ENCODE data around the gene KRT27. TPM values are rescaled to one million over a fixed set of nuclear protein-coding genes. Genes with fewer than 3 reads are reported as not detected.
A peak's percentile ranks its signal among the peaks of the same experiment; 100 is the strongest.

Gene KRT27
- total RNA-seq, 2 experiments from 2014 or later, result not detected

DNA sequence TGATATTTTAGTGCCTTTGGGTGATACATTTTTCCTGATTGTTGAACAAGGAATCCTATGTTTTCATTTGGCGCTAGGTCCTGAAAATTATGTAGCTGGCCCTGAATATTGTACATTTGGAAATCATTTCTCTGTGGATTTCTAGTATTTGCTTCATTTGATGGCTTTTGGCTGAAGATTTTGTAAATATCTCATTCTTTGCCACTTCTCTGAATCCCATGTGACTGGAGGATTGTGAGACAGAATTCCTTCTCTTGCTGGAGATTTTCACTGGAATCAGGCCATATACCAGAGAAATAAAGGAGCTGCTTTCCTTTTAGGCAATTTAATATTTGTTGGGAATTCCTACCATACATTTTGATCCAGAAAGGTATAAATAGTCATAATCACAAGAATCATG, 8.8 kb upstream of the KRT27 start:
- POLR2A ChIA-PET, result no interaction called here
- H3K27ac Mint-ChIP-seq, result no peak overlapping the region
- no peaks in the 10 kb centered on the region for H3K9me3 Mint-ChIP-seq (ENCODE audit: low read depth)
- H3K36me3 Mint-ChIP-seq (ENCODE audit: low read depth), result no peaks in the 10 kb centered on the region
- CTCF ChIA-PET, result no interaction called here
- H3K4me3 Mint-ChIP-seq, result no peak overlapping the region
- DNase-seq, result no peak
- intact Hi-C loops (cut with DNase I, micrococcal nuclease), result loop anchor here (1.0 to 5.0 kb wide), 2 partner anchors 169 to 171 kb away; no protein-coding TSS in a partner anchor
- ATAC-seq, result no peak
- no peaks in the 10 kb centered on the region for H3K4me1 Mint-ChIP-seq
- H3K27me3 Mint-ChIP-seq, result peaks cover 13% of the 10 kb centered on the region

DNA sequence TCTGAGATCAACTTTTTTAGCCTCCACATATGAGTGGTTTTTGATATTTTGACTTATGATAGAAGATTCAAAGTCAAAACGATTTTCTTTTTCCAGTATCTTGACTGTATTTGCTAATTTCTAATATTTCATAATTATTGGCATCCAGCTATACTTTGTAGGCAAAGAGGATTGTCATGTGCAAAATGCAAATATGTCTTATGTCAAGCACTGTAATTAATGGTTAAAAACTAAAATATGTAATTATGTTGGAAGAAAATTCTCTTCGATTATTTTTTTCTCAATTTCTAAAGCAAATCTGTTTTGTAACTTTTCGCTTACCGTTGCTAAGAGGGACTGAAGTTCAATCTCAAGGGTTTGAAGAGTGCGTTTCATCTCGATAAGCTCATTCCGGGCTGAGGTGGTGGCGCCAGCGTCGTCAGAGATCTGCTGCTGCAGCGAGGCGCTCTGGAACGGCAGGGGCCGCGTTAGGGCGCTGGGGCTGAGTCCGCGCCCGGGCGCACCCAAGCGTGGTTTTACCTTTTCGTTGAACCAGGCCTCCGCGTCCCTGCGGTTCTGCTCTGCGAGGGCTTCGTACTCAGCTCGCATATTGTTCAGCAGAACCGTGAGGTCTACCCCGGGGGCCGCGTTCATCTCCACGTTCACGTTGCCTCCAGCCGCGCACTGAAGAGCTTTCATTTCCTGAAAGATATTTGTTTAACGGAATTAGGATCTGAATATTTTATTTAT, 3.0 kb downstream of the KRT27 start:
- CTCF ChIA-PET, result interaction anchor here (0.6 to 1.2 kb wide), 3 partner anchors 11 to 185 kb away, joined by 3 read pairs; no protein-coding TSS in a partner anchor
- Mint-ChIP-seq H3K9me3 (ENCODE audit: low read depth) (no peaks in the 10 kb centered on the region), H3K27ac (no peak overlapping the region), H3K36me3 (ENCODE audit: low read depth) (no peaks in the 10 kb centered on the region), H3K4me1 (peaks cover 2% of the 10 kb centered on the region), H3K4me3 (peak overlapping the region; percentile 50), H3K27me3 (peaks cover 52% of the 10 kb centered on the region)
- intact Hi-C loops (cut with DNase I, micrococcal nuclease), result no loop called here
- peak; percentile 61 for DNase-seq
- peak; percentile 68 for ATAC-seq
- POLR2A ChIA-PET, result interaction anchor here (0.6 kb wide), 2 partner anchors 54 to 159 kb away, joined by 3 to 7 read pairs; no protein-coding TSS in a partner anchor

DNA sequence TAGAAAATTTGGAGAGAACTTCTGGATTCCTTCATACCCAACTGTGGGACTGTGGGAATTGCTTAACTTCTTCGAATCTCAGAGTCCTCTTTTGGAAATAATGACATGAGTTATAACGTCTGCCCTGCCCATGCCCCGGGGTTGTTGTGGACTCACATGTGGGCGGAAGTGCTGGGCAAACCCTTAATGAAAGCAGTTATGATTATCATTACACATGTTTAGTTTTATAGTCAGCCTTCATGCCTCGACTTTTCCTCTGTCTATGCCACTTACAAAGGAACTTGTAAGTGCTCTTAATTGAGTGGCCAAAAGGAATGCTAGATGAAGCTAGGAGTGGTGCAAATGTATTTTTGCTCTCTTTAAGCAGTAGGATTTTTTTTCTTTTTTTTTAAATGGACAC, 3.9 kb downstream of the KRT27 start:
- ATAC-seq, result no peak
- DNase-seq, result no peak
- Mint-ChIP-seq H3K9me3 (ENCODE audit: low read depth) (no peaks in the 10 kb centered on the region), H3K27ac (no peak overlapping the region), H3K4me1 (peaks cover 2% of the 10 kb centered on the region), H3K4me3 (no peak overlapping the region), H3K36me3 (ENCODE audit: low read depth) (no peaks in the 10 kb centered on the region), H3K27me3 (peaks cover 54% of the 10 kb centered on the region)
- intact Hi-C loops (cut with DNase I, micrococcal nuclease), result no loop called here
- ChIA-PET POLR2A (no interaction called here), CTCF (no interaction called here)

DNA sequence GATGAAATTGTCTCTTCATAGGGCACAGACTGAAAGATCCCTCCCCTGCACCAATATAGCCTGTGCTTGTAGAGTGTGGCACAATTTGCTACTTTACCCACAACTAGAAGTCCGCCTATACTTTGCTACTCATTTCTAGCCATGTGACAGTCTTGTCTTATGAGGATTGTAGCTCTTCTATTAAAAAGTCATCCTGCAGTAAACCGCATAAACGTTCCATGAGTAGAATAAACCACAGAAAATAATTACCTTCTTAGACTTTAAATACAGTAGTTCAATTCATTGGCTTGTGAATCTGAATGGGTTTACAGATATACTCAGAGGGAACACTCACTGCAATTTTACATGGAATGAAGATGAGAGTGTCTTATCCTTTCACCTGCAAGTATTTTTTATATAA, 4.4 kb downstream of the KRT27 start:
- no peak for ATAC-seq
- Mint-ChIP-seq H3K4me3 (no peak overlapping the region), H3K27me3 (peaks cover 56% of the 10 kb centered on the region), H3K9me3 (ENCODE audit: low read depth) (no peaks in the 10 kb centered on the region), H3K36me3 (ENCODE audit: low read depth) (no peaks in the 10 kb centered on the region), H3K4me1 (peaks cover 2% of the 10 kb centered on the region), H3K27ac (no peak overlapping the region)
- intact Hi-C loops (cut with DNase I, micrococcal nuclease), result no loop called here
- POLR2A ChIA-PET, result no interaction called here
- CTCF ChIA-PET, result no interaction called here
- no peak for DNase-seq

DNA sequence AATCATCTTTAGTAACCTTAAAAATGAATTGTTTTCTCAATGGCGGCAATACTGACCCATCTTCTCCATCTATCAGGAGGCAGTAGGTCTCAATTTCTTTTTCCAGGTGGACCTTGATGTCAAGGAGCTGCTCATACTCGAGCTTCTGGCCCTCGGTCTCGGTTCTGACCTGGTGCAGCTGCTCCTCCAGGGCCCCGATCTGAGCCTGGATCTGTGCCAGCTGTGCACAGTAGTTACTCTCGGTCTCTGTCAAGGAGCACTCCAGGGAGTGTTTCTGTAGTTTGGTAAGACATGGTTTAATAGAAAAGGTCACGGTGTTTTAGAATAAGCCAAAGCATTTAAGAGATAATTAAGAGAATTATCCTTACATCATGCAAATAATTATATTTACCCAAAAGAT, 4.9 kb downstream of the KRT27 start:
- ChIA-PET CTCF (no interaction called here), POLR2A (interaction anchor here (0.7 kb wide), 1 partner anchor 1631 kb away, joined by 3 read pairs; no protein-coding TSS in a partner anchor)
- ATAC-seq (no peak), DNase-seq (no peak)
- Mint-ChIP-seq H3K4me1 (peaks cover 2% of the 10 kb centered on the region), H3K4me3 (no peak overlapping the region), H3K27ac (no peak overlapping the region), H3K27me3 (peaks cover 61% of the 10 kb centered on the region), H3K9me3 (ENCODE audit: low read depth) (no peaks in the 10 kb centered on the region), H3K36me3 (ENCODE audit: low read depth) (no peaks in the 10 kb centered on the region)
- intact Hi-C loops (cut with DNase I, micrococcal nuclease), result no loop called here

DNA sequence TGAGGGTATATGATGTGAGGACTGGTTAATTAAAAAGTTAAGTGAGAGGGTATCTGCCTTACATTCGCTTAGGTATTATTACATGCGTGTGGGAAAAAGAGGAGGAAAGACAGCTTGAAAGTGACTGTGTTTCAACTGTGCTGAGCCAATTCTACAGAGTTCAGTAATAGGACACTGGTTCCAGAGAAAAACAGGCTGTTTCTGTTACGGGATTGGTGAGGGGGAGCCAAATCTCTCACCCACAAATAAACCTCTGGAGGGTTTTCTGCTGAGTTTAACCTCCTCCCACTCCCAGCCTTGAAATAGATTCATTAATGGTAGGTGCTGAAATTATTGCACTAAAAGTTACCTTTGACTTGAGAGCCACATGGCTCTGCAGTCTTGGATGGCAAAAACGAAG, 6.4 kb downstream of the KRT27 start:
- Mint-ChIP-seq H3K27me3 (peaks cover 64% of the 10 kb centered on the region), H3K36me3 (ENCODE audit: low read depth) (no peaks in the 10 kb centered on the region), H3K9me3 (ENCODE audit: low read depth) (no peaks in the 10 kb centered on the region), H3K4me1 (peaks cover 2% of the 10 kb centered on the region), H3K27ac (no peak overlapping the region), H3K4me3 (no peak overlapping the region)
- intact Hi-C loops (cut with DNase I, micrococcal nuclease), result no loop called here
- DNase-seq (no peak), ATAC-seq (no peak)
- ChIA-PET CTCF (interaction anchor here (0.7 to 1.0 kb wide), 2 partner anchors 9 to 711 kb away, joined by 3 read pairs; no protein-coding TSS in a partner anchor), POLR2A (no interaction called here)

DNA sequence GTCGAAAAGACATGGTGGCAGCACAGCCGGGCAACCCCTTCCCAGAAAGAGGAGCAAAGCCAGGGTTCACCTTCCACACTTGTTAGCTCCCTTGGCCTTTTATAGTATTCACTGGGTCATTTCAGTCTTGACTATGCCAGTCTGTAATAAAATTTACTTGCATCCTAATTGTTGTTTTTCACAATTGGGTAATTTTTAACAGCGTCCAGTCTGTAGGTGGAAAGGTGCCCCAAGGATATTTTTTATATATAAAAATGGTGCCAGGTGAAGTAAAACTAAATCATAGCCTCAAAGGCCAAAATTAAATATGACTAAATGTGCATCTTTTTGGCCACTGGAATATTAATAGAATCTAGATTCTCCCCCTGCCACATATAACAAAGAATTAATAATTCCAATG, 10.2 kb downstream of the KRT27 start, which contains the start of gene KRT26:
Gene KRT26, minus strand, starts transcription at position 101 of the 400 bp plus-strand sequence. Its CDS starts 88 bp downstream, at position 13.
- DNase-seq (no peak), ATAC-seq (no peak)
- POLR2A ChIA-PET, result no interaction called here
- H3K9me3 Mint-ChIP-seq (ENCODE audit: low read depth), result no peaks in the 10 kb centered on the region
- no peaks in the 10 kb centered on the region for H3K36me3 Mint-ChIP-seq (ENCODE audit: low read depth)
- no peak within 1 kb of the TSS for H3K4me3 Mint-ChIP-seq
- H3K27me3 Mint-ChIP-seq, result peaks cover 45% of the 10 kb centered on the region
- CTCF ChIA-PET, result no interaction called here
- intact Hi-C loops (cut with DNase I, micrococcal nuclease), result no loop called here
- H3K4me1 Mint-ChIP-seq, result no peaks in the 10 kb centered on the region
- H3K27ac Mint-ChIP-seq, result no peak within 1 kb of the TSS

DNA sequence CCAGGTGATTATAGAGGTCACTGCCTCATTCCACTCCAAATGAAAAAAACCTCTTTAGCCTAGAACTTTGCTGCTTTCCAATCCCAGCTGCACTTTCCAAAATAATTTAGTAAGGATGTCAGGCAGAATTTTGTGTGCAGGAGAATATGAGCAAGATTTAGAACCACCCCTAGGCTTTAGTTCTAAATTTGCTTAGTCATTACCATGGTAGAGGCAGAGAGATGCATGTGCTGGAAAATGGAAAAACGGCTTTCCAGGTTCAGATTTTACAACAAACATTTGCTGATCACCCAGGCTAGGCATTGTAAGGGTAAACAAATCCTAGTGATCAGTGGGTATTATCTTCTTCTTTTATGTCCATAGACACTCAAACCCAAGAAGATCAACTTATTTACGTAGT, 16.7 kb downstream of the KRT27 start:
- no peak overlapping the region for H3K4me3 Mint-ChIP-seq
- ChIA-PET CTCF (no interaction called here), POLR2A (no interaction called here)
- H3K9me3 Mint-ChIP-seq (ENCODE audit: low read depth), result peaks cover 20% of the 10 kb centered on the region
- peaks cover 3% of the 10 kb centered on the region for H3K36me3 Mint-ChIP-seq (ENCODE audit: low read depth)
- H3K27ac Mint-ChIP-seq, result no peak overlapping the region
- no peak for ATAC-seq
- no peaks in the 10 kb centered on the region for H3K4me1 Mint-ChIP-seq
- no peak for DNase-seq
- intact Hi-C loops (cut with DNase I, micrococcal nuclease), result no loop called here
- peaks cover 27% of the 10 kb centered on the region for H3K27me3 Mint-ChIP-seq

DNA sequence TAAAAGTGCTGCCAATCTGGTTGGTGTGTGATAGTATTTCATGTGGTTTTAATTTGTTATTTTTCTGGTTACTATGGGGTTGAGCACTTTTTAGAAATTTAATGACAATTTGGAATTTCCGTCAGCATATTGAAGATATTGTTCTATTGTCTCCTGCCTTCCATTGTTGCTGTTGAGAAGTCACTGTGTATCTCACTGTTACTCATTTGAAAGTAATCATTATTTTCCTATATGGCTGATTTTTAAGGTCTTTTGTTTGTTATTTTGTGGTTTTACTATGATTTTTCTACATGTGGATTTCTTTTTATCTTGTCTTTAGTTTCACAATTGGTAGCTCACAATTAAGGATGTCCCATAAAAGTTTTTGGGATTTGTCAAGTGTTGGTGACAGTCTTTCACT, 18.6 kb downstream of the KRT27 start:
- H3K36me3 Mint-ChIP-seq (ENCODE audit: low read depth), result peaks cover 5% of the 10 kb centered on the region
- no peaks in the 10 kb centered on the region for H3K4me1 Mint-ChIP-seq
- intact Hi-C loops (cut with DNase I, micrococcal nuclease), result loop anchor here in 1 of 2 experiments (1.0 kb wide), 1 partner anchor 22 kb away; no protein-coding TSS in a partner anchor
- no peak for DNase-seq
- H3K27ac Mint-ChIP-seq, result no peak overlapping the region
- H3K9me3 Mint-ChIP-seq (ENCODE audit: low read depth), result peaks cover 32% of the 10 kb centered on the region
- no peak for ATAC-seq
- ChIA-PET POLR2A (no interaction called here), CTCF (interaction anchor here (0.7 to 0.9 kb wide), 2 partner anchors 10 to 50 kb away, joined by 3 to 4 read pairs; no protein-coding TSS in a partner anchor)
- no peak overlapping the region for H3K4me3 Mint-ChIP-seq
- H3K27me3 Mint-ChIP-seq, result peaks cover 31% of the 10 kb centered on the region

DNA sequence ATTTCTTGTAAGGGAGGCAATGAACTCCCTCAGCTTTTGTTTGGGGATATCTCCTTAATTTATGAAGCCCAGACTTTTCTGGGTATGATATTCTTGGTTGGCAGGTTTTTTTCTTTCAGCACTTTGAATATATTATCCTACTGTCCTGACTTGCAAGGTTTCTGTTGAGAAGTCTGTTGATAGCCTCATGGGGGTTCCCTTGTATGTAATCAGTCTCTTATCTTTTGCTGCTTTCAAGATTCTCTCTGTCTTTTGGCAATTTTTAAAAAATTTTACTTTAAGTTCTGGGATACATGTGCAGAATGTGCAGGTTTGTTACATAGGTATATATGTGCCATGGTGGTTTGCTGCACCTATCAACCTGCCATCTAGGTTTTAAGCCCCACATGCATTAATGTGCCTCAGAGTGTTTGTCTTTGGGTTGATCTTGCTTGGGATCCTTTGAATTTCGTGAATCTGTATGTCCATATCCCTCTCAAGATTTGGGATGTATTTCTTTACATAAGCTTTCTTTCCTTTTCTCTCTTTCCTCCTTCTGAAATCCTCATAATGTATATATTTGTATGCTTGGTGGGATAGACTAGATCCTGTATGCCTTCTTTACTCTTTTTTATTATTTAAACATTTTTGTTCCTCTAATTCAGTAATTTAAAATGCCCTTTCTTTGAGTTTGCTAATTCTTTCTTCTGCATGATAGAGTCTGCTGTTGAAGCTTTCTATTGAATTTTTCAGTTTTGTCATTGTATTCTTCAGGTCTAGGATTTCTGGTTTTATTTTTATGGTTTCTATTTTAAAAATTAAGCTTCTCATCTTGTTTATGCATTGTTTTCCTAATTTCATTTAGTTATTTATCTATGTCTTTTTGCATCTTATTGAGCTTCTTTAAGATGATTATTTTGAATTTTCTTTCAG, 22.0 kb downstream of the KRT27 start:
- POLR2A ChIA-PET, result no interaction called here
- intact Hi-C loops (cut with DNase I, micrococcal nuclease), result no loop called here
- Mint-ChIP-seq H3K27ac (no peak overlapping the region), H3K27me3 (peaks cover 33% of the 10 kb centered on the region), H3K9me3 (ENCODE audit: low read depth) (peaks cover 37% of the 10 kb centered on the region), H3K4me1 (no peaks in the 10 kb centered on the region), H3K36me3 (ENCODE audit: low read depth) (peaks cover 5% of the 10 kb centered on the region), H3K4me3 (no peak overlapping the region)
- DNase-seq (no peak), ATAC-seq (no peak)
- CTCF ChIA-PET, result interaction anchor here (0.7 kb wide), 1 partner anchor 16 kb away, joined by 4 read pairs; no protein-coding TSS in a partner anchor

DNA sequence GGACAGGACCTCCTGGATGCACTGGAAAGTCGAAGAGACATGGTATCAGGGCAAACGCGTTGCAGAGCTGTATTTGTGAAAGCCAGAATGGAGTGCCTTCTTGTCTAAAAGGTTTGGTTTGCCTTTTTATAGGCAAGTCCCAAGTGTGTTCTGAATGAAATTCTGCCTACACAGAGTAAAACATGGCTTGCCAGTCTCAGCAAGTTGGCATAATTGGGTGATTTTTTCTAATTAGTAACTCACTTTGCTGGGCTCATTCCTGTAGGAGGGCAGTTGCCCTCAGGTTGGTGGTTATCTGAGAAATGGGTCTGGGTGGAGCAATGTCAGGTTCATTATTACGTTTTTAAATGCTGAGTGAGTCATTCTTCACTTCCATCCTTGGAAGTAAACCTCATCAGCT, 27.1 kb downstream of the KRT27 start, which contains the start of gene KRT25:
Gene KRT25, minus strand, starts transcription at position 101 of the 400 bp plus-strand sequence. Its CDS starts 60 bp downstream, at position 41.
- Mint-ChIP-seq H3K9me3 (ENCODE audit: low read depth) (peaks cover 13% of the 10 kb centered on the region), H3K4me3 (no peak within 1 kb of the TSS), H3K27ac (no peak within 1 kb of the TSS), H3K27me3 (peaks cover 30% of the 10 kb centered on the region), H3K36me3 (ENCODE audit: low read depth) (peaks cover 2% of the 10 kb centered on the region), H3K4me1 (no peaks in the 10 kb centered on the region)
- ATAC-seq, result no peak
- intact Hi-C loops (cut with DNase I, micrococcal nuclease), result no loop called here
- DNase-seq, result no peak
- CTCF ChIA-PET, result interaction anchor here (1.4 kb wide), 1 partner anchor 13 kb away, joined by 5 read pairs; no protein-coding TSS in a partner anchor
- POLR2A ChIA-PET, result no interaction called here

All from activated CD4-positive, alpha-beta T cell treated with anti-CD3 and anti-CD28 coated beads for 36 hours (primary cell).